Tibial nerve (tissue), 4 donors: ENCODE results near the gene UBE2C. TPM values are rescaled to one million over a fixed set of nuclear protein-coding genes. Genes with fewer than 3 reads are reported as not detected.
A peak's percentile ranks its signal among the peaks of the same experiment; 100 is the strongest.

Experiments
- DNase-seq, 2 donors: peaks; one replicate each; pipeline ENCODE4 v3.0.0-alpha.2; 2019; ENCODE audit warnings: low spot score in 2 of 2
- H3K27ac ChIP-seq, 4 donors: fragments of 200-600 bp; sonication (generic) in 3 of 4; one replicate each; pipeline ENCODE4 v1.5.1; 2017 to 2019; ENCODE audit warnings: mild to moderate bottlenecking in 1 of 4
- H3K27me3 ChIP-seq, 2 donors: fragments of 200-600 bp; sonication (generic) in 1 of 2; one replicate each; pipeline versions ENCODE4 v1.5.1 to v1.6.0; 2017 to 2019
- H3K36me3 ChIP-seq, 3 donors: fragments of 200-600 bp; sonication (generic); one replicate each; pipeline ENCODE4 v1.5.1; 2018 to 2019
- H3K4me1 ChIP-seq, 4 donors: fragments of 200-600 bp; sonication (generic) in 3 of 4; one replicate each; pipeline ENCODE4 v1.5.1; 2017 to 2019
- H3K4me3 ChIP-seq, 4 donors: fragments of 200-600 bp; sonication (generic) in 3 of 4; one replicate each; pipeline ENCODE4 v1.5.1; 2017 to 2019; ENCODE audit warnings: mild to moderate bottlenecking in 1 of 4, moderate library complexity in 1 of 4
- H3K9me3 ChIP-seq, 4 donors: fragments of 200-600 bp; sonication (generic) in 3 of 4; one replicate each; pipeline ENCODE4 v1.5.1; 2017 to 2019
- CTCF ChIP-seq, 5 experiments: fragments of 200-600 bp in 3 of 5; fragments of 450-650 bp in 2 of 5; sonication (generic) in 3 of 5; IDR thresholded peaks; one replicate each; pipeline ENCODE4 v1.5.1; 2016 to 2019; ENCODE audit warnings: antibody characterized with exemption in 5 of 5, mild to moderate bottlenecking in 3 of 5, moderate library complexity in 2 of 5
- EP300 ChIP-seq, 2 donors: sonication (generic); formaldehyde crosslinking; IDR thresholded peaks; one replicate each; pipeline ENCODE4 v1.6.1; 2017; ENCODE audit warnings: antibody characterized with exemption in 2 of 2, mild to moderate bottlenecking in 1 of 2
- POLR2A ChIP-seq, 2 donors: fragments of 450-650 bp; IDR thresholded peaks; one replicate each; pipeline ENCODE4 v1.6.1; 2017; ENCODE audit warnings: antibody characterized with exemption in 2 of 2, mild to moderate bottlenecking in 2 of 2, moderate library complexity in 2 of 2
- WGBS, 2 donors: methylation state at CpG; one replicate each; pipeline ENCODE4 v1.1.5; 2018; 5-methylcytosine and 5-hydroxymethylcytosine counted together
- total RNA-seq, 4 donors: library from RNA; depleted of rRNA; stranded (reverse); fragments of >200 nt; gene quantifications; one replicate each; pipeline ENCODE4 v1.1.0, GENCODE V29; 2016

UBE2C gene
- total RNA-seq, 4 donors from 2014 or later: 0.78 to 6.9 (median 1.5) TPM; not detected in 1

GRCh38 chr20:45771182-45771759, 41.2 kb upstream of the UBE2C start:
- 18 to 20% methylated on average over 5 of the region's 5 CpGs for WGBS, 2 donors
- Histone ChIP-seq H3K27ac (peak overlapping the region in 3 of 4 donors; percentile 12 to 81 (median 76)), H3K27me3 (no peaks in the 10 kb centered on the region), H3K9me3 (no peaks in the 10 kb centered on the region), H3K4me3 (no peak overlapping the region), H3K36me3 (no peaks in the 10 kb centered on the region), H3K4me1 (peaks cover 0 to 14% (median 9%) of the 10 kb centered on the region in 4 donors)
- TF ChIP-seq POLR2A (IDR thresholded peaks at IDR 0.05) (no peak), CTCF (IDR thresholded peaks at IDR 0.05) (peak; percentile 86 to 96 (median 94)), EP300 (IDR thresholded peaks at IDR 0.05) (peak; percentile 38 to 47)
- peak; percentile 78 to 86 for DNase-seq

GRCh38 chr20:45772693-45773092, 39.8 kb upstream of the UBE2C start:
- WGBS, 2 donors: 52 to 59% methylated on average over 3 of the region's 3 CpGs
- DNase-seq: no peak
- peaks cover 0 to 14% (median 9%) of the 10 kb centered on the region in 4 donors for H3K4me1 ChIP-seq
- no peak overlapping the region for H3K4me3 ChIP-seq
- no peak for TF ChIP-seq POLR2A (IDR thresholded peaks at IDR 0.05)
- TF ChIP-seq EP300 (IDR thresholded peaks at IDR 0.05): no peak
- no peak for TF ChIP-seq CTCF (IDR thresholded peaks at IDR 0.05)
- no peaks in the 10 kb centered on the region for H3K9me3 ChIP-seq
- no peaks in the 10 kb centered on the region for H3K27me3 ChIP-seq
- H3K27ac ChIP-seq: no peak overlapping the region
- no peaks in the 10 kb centered on the region for H3K36me3 ChIP-seq

- H3K27ac ChIP-seq: no peak overlapping the region
- no peak overlapping the region for H3K4me3 ChIP-seq
- H3K9me3 ChIP-seq: no peaks in the 10 kb centered on the region
- 66 to 67% methylated on average over 2 of the region's 2 CpGs for WGBS, 2 donors
- no peaks in the 10 kb centered on the region for H3K36me3 ChIP-seq
- TF ChIP-seq CTCF (IDR thresholded peaks at IDR 0.05) (no peak), EP300 (IDR thresholded peaks at IDR 0.05) (no peak), POLR2A (IDR thresholded peaks at IDR 0.05) (no peak)
- no peak for DNase-seq
- no peaks in the 10 kb centered on the region for H3K27me3 ChIP-seq
- H3K4me1 ChIP-seq: peaks cover 0 to 34% (median 26%) of the 10 kb centered on the region in 4 donors
Measured at GRCh38 chr20:45774945-45775344, 37.5 kb upstream of the UBE2C start.

- DNase-seq: no peak
- TF ChIP-seq EP300 (IDR thresholded peaks at IDR 0.05): no peak
- TF ChIP-seq POLR2A (IDR thresholded peaks at IDR 0.05): no peak
- no peak for TF ChIP-seq CTCF (IDR thresholded peaks at IDR 0.05)
- no peaks in the 10 kb centered on the region for H3K36me3 ChIP-seq
- WGBS, 2 donors: 88 to 91% methylated on average over 6 of the region's 6 CpGs
- no peaks in the 10 kb centered on the region for H3K9me3 ChIP-seq
- H3K27ac ChIP-seq: no peak overlapping the region
- H3K4me1 ChIP-seq: peaks cover 0 to 39% (median 28%) of the 10 kb centered on the region in 4 donors
- H3K27me3 ChIP-seq: no peaks in the 10 kb centered on the region
- no peak overlapping the region for H3K4me3 ChIP-seq
Measured at GRCh38 chr20:45775411-45775810, 37.0 kb upstream of the UBE2C start.

GRCh38 chr20:45776931-45777330, 35.5 kb upstream of the UBE2C start:
- TF ChIP-seq POLR2A (IDR thresholded peaks at IDR 0.05) (no peak), EP300 (IDR thresholded peaks at IDR 0.05) (no peak), CTCF (IDR thresholded peaks at IDR 0.05) (no peak)
- no peaks in the 10 kb centered on the region for H3K36me3 ChIP-seq
- peaks cover 0 to 42% (median 26%) of the 10 kb centered on the region in 4 donors for H3K4me1 ChIP-seq
- 73 to 76% methylated on average over 7 of the region's 7 CpGs for WGBS, 2 donors
- no peak overlapping the region for H3K27ac ChIP-seq
- H3K4me3 ChIP-seq: no peak overlapping the region
- H3K27me3 ChIP-seq: no peaks in the 10 kb centered on the region
- no peaks in the 10 kb centered on the region for H3K9me3 ChIP-seq
- no peak for DNase-seq
